UCSD-AML1 (cell line): Measurements from ENCODE around the gene PSEN1.

Source experiments
- DNase-seq: peaks from one replicate; lab custom pipeline; 2025; ENCODE audit not compliant: unreplicated experiment; lab: John Stamatoyannopoulos, UW

Gene PSEN1

DNA sequence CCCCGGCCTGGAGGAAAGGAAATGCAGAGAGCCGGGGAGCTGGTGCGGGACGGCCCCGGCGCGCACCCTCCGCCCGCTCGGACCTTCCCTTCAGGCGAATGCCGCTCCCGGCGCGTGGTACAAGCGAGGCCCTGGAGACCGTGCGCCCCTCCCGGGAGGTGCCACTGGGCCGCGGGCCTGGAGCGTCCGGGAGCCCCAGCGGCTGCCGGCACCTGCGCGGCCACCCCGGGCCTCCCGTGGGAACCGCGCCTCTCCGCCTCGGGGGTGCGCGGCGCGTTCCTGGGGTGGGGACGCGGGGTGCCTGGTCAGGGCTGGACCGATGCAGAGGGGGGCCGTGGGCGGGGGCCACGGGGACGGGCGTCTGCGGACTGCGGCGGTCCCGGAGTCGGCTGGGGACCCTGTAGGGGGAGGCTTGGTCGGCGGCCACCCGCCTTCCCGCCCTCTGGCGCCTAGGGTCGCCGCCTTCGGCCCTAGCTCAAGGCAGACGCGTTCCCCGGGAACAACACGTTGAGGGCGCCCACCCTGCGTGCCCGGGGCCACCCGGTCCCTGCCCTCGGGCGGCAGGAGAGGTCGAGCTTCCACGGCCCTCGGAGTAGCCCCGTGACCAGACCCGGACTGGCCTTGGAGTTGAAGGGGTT is 101.6 kb downstream of the PSEN1 start:
- DNase-seq: no peak

DNA sequence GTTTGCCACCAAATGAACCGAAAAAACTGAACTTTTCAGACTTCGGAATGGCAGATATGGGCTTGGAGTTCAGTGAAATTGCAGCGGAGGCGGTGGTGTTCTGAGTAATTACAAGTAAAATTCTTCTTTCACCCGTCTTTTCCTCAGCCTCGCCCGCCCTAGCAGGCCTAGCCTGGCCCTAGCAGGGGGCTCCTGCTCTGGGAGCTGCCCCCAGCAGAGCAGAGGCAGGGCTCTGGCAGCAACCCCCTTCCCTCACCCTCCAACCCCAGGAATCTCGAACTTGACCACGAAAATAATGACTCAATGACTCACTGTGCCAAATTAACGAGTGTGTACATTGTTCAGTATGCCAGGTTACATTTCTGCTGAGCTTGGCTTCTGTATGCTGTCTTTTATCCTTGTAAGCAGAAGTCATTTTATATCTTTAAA is 102.1 kb downstream of the PSEN1 start:
- no peak for DNase-seq

DNA sequence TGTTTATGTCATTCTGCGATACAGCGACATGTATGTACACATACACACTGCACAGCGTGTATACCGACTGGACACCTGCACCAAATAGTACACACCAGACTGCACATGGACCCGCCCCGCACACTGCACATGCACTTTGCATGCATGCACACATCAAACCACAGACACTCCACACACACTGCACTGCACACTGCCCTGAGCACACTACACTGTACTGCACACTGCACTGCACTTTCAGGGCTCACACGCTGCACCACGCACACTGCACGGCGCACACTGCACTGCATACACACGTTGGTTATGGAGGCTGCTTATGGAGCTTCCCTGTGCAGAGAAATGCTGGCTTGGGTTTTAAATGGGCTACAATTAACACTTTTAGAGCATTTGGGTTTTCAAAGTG is 102.6 kb downstream of the PSEN1 start:
- no peak for DNase-seq

DNA sequence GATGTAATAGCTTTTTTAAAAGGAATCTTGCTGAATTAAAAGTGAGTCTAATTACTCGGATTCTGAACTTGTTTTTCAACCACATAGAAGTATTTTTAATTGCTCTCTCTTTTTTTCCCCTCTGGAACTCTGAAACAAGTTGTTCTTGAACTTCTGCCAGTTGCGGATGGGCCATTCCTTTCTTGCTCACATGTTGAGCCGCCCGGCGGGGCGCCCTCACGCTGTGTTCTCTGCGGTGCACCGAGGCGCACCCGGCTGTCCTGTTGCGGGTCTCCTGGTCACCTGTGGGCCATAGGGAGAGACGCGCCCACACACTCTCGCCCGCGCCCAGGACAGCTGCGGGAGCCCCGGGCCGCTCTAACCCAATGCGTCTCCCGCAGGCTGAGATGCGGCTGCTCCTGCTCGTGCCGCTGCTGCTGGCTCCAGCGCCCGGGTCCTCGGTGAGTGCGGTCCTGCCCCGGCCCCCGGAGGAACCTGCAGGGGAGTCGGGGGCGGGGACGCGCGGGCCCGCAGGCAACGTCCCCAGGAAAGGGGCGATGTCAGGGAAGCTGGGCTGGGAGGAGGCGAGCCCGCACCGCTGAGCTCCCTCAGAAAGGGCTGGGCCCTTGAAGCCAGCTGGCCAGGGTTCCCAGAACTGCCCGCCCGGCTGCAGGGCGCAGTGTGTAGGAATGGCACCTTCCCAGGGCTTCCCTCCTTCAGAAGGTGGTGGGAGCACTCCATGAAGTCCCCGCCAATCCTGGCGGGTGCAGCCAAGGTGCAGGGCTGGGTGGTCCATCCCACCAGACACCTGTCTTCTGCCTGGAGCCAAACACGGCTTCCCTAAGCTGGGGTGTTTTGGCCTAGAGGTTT is 103.3 kb downstream of the PSEN1 start:
- no peak for DNase-seq

DNA sequence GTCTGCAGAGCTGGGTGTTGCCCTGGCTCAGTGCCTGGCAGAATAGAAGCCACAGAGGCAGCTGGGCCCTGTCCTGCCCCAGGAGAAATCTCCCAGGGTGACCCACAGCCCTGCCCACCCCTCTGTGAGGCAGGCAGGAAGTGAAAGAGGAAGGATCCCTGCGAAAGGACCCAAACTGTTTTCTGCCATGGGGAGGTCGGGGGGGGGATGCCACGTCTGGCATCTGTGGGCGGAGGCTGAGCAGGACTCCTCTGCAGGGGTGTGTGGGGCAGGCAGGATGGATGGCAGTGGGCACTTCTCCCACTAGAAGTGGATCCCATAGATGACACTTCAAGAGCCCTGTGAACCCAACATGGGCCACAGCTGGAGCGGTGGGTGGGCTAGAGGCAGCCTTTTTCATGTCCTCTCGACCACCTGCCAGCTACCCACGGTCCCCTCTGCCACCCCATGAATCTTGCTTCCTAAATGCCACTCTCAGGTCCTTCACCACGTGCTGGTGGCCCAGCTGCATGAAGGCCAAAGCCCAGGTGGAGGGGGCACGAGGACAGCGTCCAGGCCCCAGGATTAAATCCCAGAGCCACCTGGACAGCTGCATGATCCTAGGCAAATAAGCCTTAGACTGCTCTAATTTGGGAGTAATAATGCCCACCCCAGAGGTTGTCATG is 104.6 kb downstream of the PSEN1 start:
- DNase-seq: peak; percentile 35

DNA sequence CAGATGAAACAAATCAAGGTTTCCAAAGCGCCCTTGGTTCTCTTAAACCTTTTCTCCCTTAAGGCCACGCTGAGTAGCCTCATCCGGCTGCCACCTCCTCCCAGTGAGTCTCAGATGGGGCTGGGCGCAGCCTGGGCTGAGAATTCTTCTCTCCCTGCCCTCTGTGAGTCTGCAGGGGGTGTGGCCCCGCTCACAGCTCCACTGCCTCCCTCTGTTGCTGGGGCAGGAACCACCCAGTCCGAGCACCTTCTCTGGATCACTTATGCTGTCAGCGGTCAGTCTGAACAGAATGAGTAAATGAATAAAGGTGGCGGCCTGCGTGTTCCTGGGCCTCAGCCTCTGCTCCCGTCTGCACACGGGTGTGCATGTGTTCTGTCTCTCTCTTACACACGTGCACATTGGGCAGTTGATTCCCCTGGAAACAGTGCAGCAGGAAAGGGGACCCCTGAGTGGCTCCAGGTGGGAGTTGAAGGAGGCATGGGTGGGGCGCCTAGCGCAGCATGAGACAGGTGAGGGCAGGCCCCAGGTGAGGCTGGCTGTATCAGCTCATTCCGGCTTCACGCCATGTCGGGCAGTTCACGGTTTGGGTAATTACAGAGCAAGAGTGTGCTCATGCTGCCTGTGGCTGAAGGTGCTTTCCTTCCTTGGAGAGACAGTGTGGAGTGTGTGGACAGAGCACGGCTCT is 105.3 kb downstream of the PSEN1 start:
- DNase-seq: no peak

DNA sequence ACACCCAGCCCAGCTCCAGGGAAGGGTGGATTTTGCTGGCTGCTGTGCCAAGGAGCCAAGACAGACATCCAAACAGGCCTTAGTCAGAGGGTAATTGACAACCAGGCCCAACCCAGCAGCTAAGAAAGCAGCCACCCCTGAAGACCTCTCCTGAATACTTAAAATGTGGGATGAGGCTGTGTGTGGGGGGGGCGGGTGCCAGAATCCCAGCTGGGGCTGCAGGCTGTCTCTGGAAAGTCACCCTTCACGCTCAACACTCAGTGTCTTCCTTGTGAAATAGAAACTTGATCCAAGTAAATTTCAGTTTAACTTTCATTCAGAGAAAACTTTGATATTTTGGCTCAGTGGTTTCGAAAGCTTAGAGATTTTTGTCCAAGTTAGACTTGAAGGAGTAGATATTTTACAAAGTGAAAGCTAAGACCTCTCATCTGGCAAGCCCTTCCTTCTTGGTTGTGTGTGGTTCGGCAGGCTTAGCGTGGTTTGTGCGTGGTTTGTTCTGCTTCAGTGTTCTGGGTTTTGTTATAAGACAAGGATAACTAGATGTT is 106.1 kb downstream of the PSEN1 start:
- DNase-seq: no peak

DNA sequence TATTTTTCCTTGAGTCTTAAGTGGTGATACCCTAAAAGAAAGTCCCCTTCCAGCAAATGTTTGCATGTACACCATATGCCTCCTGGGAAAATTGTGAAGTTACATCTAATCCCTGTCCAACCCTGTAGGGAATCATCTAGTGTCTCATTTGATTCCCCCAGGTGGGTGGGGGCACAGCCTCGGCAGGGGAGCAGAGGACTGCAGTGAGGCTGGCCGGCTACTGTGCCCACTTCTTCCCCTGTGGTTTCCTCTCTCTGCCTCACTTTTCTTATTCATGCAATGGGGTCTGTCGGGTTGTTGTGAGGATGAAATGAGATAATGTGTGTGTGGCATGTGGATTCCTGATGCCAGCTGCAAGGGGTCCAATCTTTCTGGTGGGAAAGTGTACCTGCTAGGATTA is 107.0 kb downstream of the PSEN1 start:
- DNase-seq: no peak

DNA sequence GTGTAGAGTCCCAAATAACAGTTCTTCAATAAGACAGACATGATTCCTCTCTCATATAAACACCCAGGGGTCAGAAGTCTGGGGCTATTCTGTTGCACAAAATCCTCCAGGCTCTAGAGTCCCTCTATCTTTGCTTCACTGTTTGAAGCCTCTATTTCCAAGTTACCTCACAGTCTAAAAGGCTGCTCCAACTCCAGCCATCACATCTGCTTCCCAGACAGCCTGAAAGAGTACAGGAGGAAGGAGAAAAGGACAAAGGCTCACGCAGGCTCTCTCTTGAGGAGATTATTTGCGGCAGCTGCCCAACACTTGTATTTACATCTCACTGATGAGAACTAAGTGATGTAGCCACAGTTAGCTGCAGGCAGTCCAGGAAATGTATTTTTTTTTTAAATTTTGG is 107.4 kb downstream of the PSEN1 start:
- no peak for DNase-seq

DNA sequence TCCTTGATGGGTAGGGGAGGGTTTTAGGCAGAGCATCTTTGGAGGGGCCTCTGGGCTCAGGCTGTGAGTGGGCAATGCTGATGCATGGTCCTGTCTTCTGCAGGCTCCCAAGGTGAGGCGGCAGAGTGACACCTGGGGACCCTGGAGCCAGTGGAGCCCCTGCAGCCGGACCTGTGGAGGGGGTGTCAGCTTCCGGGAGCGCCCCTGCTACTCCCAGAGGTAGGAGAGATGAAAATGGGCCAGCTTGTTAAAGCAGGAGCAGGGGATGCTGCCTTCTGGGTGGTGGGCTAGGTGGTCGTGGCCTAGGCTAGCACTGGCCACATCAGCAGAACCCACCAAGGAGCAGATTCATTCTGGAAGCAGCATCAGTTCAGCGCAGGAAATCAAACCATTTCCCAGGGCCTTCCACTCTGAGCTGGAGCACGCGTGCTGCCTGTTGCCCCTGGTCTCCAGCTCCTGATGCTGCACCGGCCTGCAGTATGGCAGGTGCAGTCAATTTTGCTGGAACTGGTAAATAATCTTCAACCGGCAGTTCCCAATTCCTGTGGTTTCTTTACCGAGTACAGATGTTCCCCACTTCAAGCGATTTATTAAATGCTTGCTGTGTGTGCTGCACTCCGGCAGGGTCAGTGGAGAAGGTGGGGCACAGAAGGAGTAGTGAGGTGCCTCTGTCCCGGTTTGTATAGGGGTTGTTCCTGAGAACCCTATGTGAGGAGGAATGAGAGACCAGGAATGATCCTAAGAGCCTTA is 108.4 kb downstream of the PSEN1 start:
- DNase-seq: no peak

DNA sequence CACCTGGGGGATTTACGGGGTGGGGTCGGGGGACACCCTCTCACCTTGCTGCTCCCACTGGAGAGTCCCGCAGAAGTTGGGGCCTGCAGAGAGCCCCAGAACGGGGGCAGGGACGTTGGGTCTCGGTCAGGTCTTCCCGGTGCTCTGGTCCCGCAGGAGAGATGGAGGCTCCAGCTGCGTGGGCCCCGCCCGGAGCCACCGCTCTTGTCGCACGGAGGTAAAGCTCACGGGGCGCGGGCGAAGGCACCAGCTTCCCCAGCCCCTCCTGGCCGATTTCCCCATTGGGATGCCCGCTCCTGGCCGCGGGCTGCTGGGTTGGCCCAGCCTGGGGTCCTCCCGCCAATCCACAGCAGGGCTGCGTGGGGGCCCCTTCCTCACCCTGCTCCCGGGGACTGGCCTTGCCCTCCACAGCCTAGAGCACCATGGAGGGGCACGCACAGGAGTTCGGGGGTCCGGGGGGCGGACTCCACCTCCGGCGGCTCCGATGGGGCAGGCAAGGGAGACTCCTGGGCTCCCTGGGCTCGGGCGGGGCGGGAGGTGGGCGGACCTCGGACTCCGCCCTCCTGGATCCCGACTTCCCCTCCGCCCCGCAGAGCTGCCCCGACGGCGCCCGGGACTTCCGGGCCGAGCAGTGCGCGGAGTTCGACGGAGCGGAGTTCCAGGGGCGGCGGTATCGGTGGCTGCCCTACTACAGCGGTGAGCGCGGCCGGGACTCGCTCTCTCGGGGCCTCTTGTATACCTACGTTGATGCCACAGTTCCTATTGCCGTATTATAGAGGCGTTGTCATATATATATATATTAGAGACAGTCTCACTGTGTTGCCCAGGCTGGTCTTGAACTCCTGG is 109.4 kb downstream of the PSEN1 start:
- DNase-seq: peak; percentile 80

DNA sequence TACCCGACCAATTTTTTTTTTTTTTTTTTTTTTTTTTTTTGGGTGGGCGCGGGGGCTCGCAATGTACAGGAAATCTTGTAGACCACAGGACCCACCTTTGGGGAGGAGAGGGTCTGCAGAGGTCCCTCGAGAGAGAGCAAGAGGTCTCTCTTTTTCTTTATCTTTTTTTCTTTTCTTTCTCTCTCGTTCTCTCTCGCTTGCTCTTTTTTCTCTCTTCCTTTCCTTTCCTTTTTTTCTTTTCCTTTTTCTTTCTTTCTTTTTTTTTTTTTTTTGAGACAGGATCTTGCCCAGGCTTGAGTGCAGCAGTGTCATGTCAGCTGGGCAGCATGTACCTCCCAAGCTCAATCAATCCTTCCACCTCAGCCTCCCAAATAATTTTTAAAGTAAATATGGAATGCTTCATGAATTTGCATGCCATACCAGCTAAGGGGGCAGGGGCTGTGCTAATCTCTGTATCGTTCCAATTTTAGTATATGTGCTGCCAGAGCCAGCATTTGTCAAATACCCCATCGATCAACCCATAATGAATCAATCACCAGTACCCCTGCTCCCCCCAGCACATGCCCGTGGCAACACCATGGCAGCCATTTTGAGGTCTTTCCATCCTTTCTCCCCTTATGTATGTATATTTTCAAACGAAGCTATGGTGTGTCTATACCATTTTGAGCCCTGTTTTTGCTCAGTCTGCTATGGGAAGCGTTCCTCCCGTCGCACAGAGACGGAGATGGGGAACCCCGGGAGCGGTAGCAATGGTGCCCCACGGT is 110.3 kb downstream of the PSEN1 start:
- DNase-seq: no peak

DNA sequence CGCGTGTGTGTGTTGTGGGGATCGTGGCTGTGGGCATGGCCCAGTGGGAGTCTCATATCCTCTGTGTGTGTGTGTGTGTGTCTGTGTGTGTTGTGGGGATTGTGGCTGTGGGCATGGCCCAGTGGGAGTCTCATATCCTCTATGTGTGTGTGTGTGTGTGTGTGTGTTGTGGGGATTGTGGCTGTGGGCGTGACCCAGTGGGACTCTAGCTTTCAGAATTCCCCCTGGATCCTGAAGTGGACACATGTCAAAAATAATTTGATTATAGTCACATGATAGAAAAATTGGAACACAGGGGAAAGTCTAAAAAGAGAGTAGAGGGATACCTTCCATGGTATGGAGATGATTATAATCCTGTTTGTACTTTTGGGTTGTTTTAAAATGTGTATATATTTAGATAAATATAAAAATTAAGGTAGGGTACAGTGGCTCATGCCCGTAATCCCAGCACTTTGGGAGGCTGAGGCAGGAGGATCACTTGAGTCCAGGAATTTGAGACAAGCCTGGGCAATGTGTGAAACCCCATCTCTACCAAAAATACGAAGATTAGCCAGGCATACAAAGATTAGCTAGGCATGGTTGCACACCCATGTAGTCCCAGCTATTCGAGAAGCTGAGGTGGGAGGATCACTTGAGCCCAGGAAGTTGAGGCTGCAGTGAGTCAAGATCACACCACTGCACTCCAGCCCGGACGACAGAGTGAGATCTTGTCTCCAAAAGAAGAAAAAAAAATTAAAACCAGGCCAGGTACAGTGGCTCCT is 112.0 kb downstream of the PSEN1 start:
- no peak for DNase-seq

DNA sequence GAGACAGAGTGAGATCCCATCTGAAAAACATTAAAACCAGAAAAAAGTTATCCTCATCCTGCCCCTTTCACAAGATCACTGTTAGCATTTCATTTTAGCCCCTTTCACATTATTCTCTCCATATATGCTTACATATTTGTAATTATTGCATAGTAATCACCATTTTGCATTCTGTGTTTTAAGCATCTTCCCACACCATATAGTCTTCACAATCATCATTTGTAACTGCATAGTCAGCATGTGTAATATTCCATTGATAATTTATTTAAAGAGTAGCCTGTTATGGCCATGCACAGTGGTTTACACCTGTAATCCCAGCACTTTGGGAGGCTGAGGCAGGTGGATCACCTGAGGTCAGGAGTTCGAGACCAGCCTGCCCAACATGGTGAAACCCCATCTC is 112.8 kb downstream of the PSEN1 start:
- DNase-seq: no peak

DNA sequence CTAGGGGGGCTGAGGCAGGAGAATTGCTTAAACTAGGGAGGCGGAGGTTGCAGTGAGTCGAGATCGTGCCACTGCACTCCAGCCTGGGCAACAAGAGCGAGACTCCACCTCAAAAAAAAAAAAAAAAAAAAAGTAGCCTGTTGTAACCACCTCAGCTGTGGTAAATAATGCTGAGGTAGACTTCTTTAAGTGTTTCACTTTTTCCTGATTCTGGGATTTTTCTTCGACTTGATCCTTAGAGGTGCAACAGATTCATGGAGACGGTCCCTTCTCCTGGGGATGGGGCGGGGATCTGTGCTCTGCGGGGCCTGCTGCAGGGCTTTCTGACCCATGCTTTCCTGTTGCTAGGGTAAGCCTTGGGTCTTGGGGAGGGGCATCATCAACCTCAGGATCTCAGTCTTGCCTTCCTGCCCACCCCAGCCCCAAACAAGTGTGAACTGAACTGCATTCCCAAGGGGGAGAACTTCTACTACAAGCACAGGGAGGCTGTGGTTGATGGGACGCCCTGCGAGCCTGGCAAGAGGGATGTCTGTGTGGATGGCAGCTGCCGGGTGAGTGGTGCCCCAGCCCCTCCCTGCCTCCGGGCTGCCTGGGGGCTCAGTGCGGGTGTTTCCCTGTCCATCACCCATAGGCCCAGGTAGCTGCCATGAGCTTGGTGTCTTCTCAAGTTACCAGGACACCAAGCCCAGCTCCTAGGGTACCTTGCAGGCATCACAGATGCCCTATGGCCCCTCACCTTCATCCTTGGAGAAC is 113.4 kb downstream of the PSEN1 start:
- DNase-seq: no peak

DNA sequence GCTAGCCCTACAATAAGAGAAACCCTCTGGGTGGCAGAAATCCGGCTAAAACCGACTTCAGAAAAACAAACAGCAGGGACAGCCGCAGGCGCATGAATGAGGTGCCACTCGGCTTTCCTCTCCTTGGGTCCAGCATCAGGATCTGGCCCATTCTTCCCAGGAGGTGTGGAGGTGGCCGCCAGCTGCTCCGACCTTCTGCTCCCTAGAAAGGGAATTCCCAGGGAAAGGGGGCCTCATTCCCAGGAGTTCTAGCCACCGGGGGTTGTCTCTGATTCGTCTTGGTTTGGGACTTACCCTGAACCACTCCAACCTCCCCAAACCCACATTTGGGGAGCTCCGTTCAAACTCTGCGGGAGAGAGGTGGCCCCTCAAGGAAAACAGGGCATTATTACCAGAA is 114.0 kb downstream of the PSEN1 start:
- DNase-seq: no peak

DNA sequence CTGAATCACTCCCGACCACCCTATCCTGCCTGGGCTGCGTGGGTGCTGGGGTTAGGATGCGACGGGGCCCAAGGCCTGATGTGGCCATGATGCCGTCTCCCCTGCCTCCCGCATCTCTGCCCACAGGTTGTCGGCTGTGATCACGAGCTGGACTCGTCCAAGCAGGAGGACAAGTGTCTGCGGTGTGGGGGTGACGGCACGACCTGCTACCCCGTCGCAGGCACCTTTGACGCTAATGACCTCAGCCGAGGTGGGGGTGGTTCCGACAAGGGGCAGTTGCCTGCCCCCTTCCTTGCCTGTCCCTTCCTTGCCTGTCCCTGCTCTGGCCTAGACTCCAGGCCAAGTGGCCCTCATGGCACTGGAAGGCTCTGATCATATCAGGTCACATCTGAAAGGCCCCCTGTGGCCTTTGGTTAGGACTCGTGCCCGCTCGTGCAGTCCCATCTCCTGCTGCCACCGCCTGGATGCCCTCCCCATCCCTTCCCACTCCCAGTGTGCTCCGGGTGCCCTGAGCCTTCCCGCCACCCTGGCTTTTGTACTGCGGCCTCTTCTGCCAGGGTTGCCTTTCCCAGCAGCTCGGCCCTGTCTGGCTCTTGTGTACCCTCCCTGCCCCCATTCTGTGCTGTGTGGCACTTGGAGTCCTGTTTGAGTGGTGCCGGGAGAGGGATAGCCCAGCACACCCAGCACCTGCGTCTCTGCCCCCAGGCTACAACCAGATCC is 114.6 kb downstream of the PSEN1 start:
- no peak for DNase-seq
